Effector memory CD4-positive, alpha-beta T cell (primary cell): ENCODE measurements around the gene PCED1B.

Experiments
- DNase-seq, 3 donors: peaks; one replicate each; pipeline ENCODE4 v3.0.0-alpha.2; 2020
- H3K27ac ChIP-seq: 2 replicates; pipeline ENCODE4 v1.7.0; 2013; ENCODE audit warnings: mild to moderate bottlenecking, low read length, moderate library complexity; ENCODE audit not compliant: insufficient read depth, poor library complexity, severe bottlenecking
- H3K27me3 ChIP-seq: replicated peaks from 2 replicates; pipeline ENCODE4 v1.7.0; 2013; ENCODE audit warnings: mild to moderate bottlenecking, low read length; ENCODE audit not compliant: insufficient read depth, control insufficient read depth, poor library complexity, severe bottlenecking
- H3K36me3 ChIP-seq: 2 replicates; pipeline ENCODE4 v1.7.0; 2013; ENCODE audit warnings: mild to moderate bottlenecking, low read length, moderate library complexity; ENCODE audit not compliant: control insufficient read depth, insufficient read depth
- H3K4me1 ChIP-seq: 2 replicates; pipeline ENCODE4 v1.7.0; 2013; ENCODE audit warnings: low read length, mild to moderate bottlenecking; ENCODE audit not compliant: control insufficient read depth, insufficient read depth, poor library complexity, severe bottlenecking
- H3K4me3 ChIP-seq: 2 replicates; pipeline ENCODE4 v1.7.0; 2013; ENCODE audit warnings: low read length, low read depth, mild to moderate bottlenecking; ENCODE audit not compliant: insufficient read depth, poor library complexity, severe bottlenecking
- H3K9me3 ChIP-seq: 2 replicates; pipeline ENCODE4 v1.7.0; 2013; ENCODE audit warnings: mild to moderate bottlenecking, low read length, moderate library complexity; ENCODE audit not compliant: control insufficient read depth

The PCED1B gene

DNA sequence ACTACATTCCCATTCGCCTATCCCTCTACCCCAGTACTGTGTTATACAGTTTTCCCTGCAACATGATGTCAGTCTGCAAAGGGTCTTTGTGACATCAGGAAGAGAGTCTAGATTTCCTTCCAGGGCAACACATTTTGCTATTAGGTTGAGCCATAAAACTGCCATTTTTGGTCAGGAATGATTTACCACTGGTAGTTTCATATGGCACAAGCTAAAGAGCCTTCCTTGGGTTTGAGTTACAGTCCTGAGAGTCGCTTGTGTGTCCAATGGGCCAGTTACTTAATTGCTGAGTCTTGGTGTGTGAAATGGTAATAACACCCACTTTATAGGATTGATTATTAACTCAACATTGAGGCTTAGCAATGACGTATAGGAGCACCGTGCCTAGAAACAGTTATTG, 23.0 kb downstream of the PCED1B start:
- no peak for DNase-seq
- Histone ChIP-seq H3K36me3 (peaks cover 8% of the 10 kb centered on the region), H3K4me1 (no peaks in the 10 kb centered on the region), H3K9me3 (no peaks in the 10 kb centered on the region), H3K27ac (no peak overlapping the region), H3K27me3 (no peaks in the 10 kb centered on the region), H3K4me3 (no peak overlapping the region)

DNA sequence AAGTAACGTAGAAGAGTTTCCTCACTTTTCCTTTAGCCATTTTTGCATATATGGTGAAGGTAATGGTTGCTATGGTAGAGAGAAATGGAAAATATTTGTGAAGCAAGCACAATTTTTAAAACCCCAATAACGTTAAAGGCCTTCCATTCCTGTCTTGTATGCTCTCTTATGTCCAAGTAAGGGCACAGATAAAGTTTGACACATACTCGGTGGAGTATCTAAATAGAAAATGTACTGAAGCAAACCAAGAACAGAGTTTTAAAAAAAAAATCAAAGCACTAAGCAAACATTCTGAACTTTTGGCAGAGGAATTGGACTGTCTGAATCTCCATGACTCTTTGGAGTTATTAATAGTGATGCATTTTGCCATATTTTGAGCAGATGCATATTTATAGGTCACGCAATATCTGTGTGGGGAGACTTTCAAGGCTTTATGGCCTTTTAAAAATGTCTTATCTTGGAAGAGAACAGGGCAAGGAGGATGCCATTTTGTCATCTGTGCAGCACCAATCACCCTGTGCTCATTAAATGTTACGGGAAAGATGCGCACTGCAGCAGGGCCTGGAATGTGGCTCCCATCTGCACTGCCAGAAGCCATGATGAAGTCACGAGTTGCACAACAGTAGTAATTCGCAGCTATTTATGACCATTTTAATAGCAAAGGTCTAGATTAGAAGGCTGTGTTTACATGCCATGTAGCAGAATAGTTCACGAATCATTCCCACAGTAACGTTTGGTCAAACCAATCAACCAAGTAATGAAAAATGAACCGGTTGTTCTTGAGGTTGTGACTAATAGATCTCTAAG, 23.6 kb downstream of the PCED1B start:
- H3K4me1 ChIP-seq = no peaks in the 10 kb centered on the region
- no peak overlapping the region for H3K27ac ChIP-seq
- no peak for DNase-seq
- H3K36me3 ChIP-seq = peaks cover 9% of the 10 kb centered on the region
- no peaks in the 10 kb centered on the region for H3K27me3 ChIP-seq
- H3K4me3 ChIP-seq = no peak overlapping the region
- H3K9me3 ChIP-seq = no peaks in the 10 kb centered on the region

DNA sequence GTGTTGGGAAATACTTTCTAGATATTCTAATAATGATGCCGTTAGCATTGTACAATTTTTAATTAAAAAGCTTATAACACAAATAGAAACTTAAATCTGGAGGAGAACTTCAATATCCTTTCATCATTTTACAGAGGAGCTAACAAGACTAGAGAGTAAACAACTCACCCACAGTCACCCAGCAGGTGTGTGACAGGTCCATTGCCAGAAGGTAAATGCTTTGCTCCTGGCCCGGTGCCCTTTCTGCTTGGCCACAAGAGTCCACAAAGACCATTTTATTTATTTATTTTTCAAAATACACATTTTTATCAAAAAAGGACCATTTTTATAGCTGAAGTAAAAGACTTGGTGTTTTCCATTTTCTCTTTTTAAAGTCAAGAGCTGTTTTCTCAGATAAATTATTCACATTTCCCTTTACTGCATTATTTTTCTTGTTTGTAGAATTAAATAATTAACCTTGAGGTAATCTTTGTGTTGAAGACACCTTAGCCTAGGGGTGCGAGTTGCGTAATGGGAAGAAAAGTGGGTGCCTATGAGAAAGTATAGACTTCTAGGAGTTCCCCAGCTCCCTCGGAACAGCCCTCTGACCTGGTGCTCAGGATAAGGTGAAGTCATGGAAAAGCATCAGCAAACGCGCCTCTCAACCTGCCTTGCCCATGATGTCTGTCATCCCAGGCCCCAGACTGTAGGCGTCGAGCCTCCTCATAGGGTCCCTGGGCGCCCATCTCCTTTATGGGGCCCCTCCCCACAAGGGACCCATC, 26.7 kb downstream of the PCED1B start:
- no peaks in the 10 kb centered on the region for H3K27me3 ChIP-seq
- no peak for DNase-seq
- no peak overlapping the region for H3K27ac ChIP-seq
- peaks cover 9% of the 10 kb centered on the region for H3K36me3 ChIP-seq
- H3K4me3 ChIP-seq = no peak overlapping the region
- no peaks in the 10 kb centered on the region for H3K9me3 ChIP-seq
- peaks cover 7% of the 10 kb centered on the region for H3K4me1 ChIP-seq

DNA sequence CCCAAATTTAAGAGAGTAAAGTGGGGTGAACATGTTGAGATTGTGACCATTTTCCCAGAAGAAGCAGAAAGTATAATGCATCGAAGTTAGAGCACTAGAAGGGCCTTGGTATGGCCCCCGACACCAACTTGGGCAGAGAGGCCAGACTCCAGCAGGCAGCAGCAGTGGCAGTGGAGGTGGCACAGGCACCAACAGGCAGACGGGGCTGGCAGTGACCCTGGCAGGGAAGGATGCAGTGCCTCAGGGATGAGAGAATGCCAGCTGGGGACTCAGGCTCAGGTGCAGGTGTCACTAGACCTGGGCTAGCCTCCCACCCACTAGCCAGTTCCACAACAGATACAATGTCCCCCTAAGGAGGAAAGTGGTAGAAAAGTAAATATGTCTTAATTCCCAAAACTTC, 28.0 kb downstream of the PCED1B start:
- H3K4me1 ChIP-seq = peaks cover 8% of the 10 kb centered on the region
- no peaks in the 10 kb centered on the region for H3K9me3 ChIP-seq
- no peak overlapping the region for H3K4me3 ChIP-seq
- no peak for DNase-seq
- no peaks in the 10 kb centered on the region for H3K27me3 ChIP-seq
- no peak overlapping the region for H3K27ac ChIP-seq
- H3K36me3 ChIP-seq = peaks cover 9% of the 10 kb centered on the region

DNA sequence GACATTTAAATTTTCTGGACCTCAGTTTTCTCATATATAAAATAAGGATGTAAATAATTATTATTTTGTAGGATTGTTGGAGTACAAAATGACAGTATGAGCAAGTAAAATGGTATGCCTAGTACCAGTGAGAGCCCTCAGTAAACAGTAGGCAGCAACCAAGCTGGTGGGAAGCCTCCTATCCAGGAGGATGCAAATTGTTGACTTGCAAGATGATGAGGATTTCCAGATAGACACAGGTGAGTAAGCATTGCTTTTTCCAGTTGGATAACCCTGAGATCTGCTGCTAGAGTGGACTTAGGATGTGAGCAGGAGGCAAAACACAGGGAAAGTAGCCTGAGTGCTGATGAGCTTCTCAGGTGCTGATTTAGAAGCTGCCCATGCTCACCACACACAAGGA, 28.5 kb downstream of the PCED1B start:
- H3K9me3 ChIP-seq = no peaks in the 10 kb centered on the region

DNA sequence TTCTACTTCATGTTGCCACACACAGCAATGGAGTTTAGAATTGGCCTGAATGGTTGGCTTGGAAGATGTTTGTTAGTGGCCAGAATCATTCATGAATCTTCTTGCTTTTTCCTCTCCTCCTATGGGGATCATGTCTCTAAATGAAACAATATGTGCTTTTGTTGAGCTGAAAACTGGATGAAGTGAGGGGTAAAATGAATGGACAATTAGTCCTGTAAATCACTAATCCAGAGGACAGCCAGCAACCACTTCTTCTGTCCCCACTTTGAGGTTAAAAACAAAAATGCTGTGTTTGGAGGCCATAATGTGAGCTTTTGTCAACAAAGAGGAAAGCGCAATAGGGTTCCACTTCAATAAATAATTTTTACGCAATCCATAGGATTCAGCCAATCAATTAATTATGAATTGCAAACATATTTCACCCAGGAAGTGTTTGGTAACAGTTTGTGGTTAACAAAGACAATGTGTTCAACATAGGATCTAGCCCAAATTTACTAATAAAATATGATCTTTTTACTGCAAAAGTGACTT, 30.7 kb downstream of the PCED1B start:
- DNase-seq = no peak
- Histone ChIP-seq H3K36me3 (peaks cover 9% of the 10 kb centered on the region), H3K4me3 (no peak overlapping the region), H3K27me3 (no peaks in the 10 kb centered on the region), H3K9me3 (no peaks in the 10 kb centered on the region), H3K4me1 (peaks cover 8% of the 10 kb centered on the region), H3K27ac (no peak overlapping the region)

More for the DNA sequence above, 28.5 kb downstream of the PCED1B start:
- no peak for DNase-seq
- peaks cover 9% of the 10 kb centered on the region for H3K36me3 ChIP-seq
- peaks cover 8% of the 10 kb centered on the region for H3K4me1 ChIP-seq
- H3K27ac ChIP-seq = no peak overlapping the region
- H3K4me3 ChIP-seq = no peak overlapping the region
- H3K27me3 ChIP-seq = no peaks in the 10 kb centered on the region

DNA sequence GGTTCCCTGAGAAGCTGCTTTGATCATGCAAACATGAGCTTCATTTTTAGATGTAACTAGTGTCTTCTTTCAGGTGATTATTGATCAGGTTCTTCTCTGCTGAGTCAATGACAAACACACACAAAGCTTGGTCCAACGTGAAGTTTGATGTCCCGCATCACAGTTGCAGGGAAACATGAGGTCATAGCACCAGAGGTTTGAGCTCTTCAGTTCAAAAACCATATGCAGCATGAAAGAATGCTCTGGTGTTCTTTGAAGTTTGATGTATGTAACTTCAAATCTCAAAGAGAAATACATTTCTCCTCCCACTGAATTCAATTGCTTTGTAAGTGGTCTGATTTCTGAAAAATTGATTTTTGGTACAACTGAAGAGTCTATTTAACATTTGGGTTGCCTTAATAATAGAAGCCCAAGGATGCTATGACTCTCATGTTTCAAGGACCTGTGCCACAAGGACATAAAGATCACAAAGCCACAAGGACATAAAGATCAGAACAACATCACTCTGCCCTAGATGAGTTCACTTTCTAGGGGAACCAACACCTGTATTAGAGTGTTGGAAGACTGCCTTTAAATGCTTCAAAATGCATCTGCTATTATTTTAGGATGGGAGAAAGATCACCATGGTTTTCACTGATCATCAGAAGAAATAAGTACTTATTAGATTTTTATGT, 31.4 kb downstream of the PCED1B start:
- Histone ChIP-seq H3K4me1 (peaks cover 8% of the 10 kb centered on the region), H3K4me3 (no peak overlapping the region), H3K27ac (no peak overlapping the region), H3K36me3 (peaks cover 9% of the 10 kb centered on the region), H3K27me3 (no peaks in the 10 kb centered on the region), H3K9me3 (no peaks in the 10 kb centered on the region)
- DNase-seq = no peak

DNA sequence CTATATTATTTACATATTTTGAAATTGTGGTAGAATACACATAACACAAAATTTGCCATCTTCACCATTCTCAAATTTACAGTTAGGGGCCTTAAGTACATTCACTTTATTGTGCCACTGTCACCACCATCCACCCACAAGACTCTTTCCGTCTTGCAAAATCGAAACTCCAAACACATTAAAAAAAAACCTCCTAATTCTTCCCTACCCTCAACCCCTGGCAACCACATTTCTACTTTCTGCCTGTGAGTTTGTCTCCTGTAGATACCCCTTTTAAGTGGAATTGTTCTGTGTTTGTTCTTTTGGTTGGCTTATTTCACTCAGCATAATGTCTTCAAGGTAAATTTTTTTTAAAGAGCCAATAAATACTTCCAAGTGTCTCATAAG, 32.0 kb downstream of the PCED1B start:
- H3K4me3 ChIP-seq = no peak overlapping the region
- no peaks in the 10 kb centered on the region for H3K9me3 ChIP-seq
- DNase-seq = no peak

DNA sequence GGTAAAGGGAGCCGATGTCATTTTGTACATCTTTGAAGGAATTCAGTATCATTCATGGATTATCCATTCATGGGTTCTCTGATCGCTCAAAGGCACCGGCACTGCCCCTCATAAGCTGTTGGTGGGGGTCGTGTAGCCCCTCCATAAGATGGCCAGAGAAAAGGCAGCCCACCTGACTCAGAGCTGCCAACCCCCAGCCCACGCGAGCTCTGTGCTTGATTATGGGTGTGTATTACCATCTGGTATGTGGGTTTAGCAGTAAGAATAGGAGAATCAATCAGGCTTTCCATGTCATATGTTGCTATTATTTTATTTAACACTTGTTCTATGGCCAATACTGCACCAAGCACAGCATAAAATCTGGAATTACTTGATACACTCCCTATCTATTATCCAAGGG, 32.4 kb downstream of the PCED1B start:
- DNase-seq = no peak
- H3K4me1 ChIP-seq = peaks cover 8% of the 10 kb centered on the region

More for the DNA sequence above, 32.0 kb downstream of the PCED1B start:
- peaks cover 8% of the 10 kb centered on the region for H3K4me1 ChIP-seq
- H3K27me3 ChIP-seq = no peaks in the 10 kb centered on the region
- no peak overlapping the region for H3K27ac ChIP-seq
- H3K36me3 ChIP-seq = peaks cover 9% of the 10 kb centered on the region

More for the DNA sequence above, 32.4 kb downstream of the PCED1B start:
- Histone ChIP-seq H3K27me3 (no peaks in the 10 kb centered on the region), H3K4me3 (no peak overlapping the region), H3K36me3 (peaks cover 7% of the 10 kb centered on the region), H3K27ac (no peak overlapping the region), H3K9me3 (no peaks in the 10 kb centered on the region)
